ENCODE results near the gene SLC9A5. TPM values are rescaled to one million over a fixed set of nuclear protein-coding genes. Genes with fewer than 3 reads are reported as not detected.
A peak's percentile ranks its signal among the peaks of the same experiment; 100 is the strongest.

SLC9A5 gene
- total and polyA plus RNA-seq, 10 of the 15 experiments (the other 5 are each of a cell fraction or from before 2014, with no cell fraction given) = 0.26 to 5.7 (median 1.5) TPM

- DNase-seq (ENCODE audit: low read depth, low spot score) (no peak), ATAC-seq (no peak; the same call in 2 of the 3 replicates), FAIRE-seq (no peak)
- POLR2A ChIA-PET = interaction anchor here (0.5 kb wide), 1 partner anchor 301 kb away, joined by 5 read pairs; no protein-coding TSS in a partner anchor
- CTCF ChIA-PET = interaction anchor here (0.6 to 3.0 kb wide), 21 partner anchors 11 to 187 kb away, joined by 3 to 23 read pairs (median 3); partner anchors contain the start of genes FHOD1, KCTD19 and SLC9A5
- Histone ChIP-seq H3K9me3 (replicated peaks; ENCODE audit: control insufficient read depth, insufficient read depth, low read length) (no peaks in the 10 kb centered on the region), H3K9ac (ENCODE audit: control insufficient read depth, insufficient read depth, low read length) (peak overlapping the region; percentile 62), H3K36me3 (ENCODE audit: control insufficient read depth in 2 of 2, insufficient read depth in 2 of 2, low read length in 1 of 2) (no peaks in the 10 kb centered on the region; a peak in 1 of 4 replicates), H4K20me1 (ENCODE audit: control insufficient read depth, insufficient read depth) (no peaks in the 10 kb centered on the region), H2AFZ (ENCODE audit: control insufficient read depth, low read depth, low read length) (peak overlapping the region; percentile 69), H3K27ac (ENCODE audit: control insufficient read depth, insufficient read depth) (peak overlapping the region; percentile 6), H3K27me3 (replicated peaks in 1 of 2; ENCODE audit: control insufficient read depth in 2 of 2, insufficient read depth in 2 of 2, low read length in 1 of 2) (no peaks in the 10 kb centered on the region), H3K4me3 (peak overlapping the region; percentile 74), H3K79me2 (ENCODE audit: control insufficient read depth, insufficient read depth, low read length) (0 out of 2 replicates have a peak, but pooled peaks cover 2% of the 10 kb centered on the region), H3K4me1 (ENCODE audit: control insufficient read depth, insufficient read depth, low read length) (peaks cover 4% of the 10 kb centered on the region; the same call in 1 of the 2 replicates), H3K4me2 (ENCODE audit: control insufficient read depth, insufficient read depth) (peak overlapping the region; percentile 91)
- no TSS peak for BruUV-seq (replicated peaks)
- intact Hi-C loops (cut with micrococcal nuclease; ENCODE audit: unreplicated experiment) (loop anchor here (1.0 to 5.0 kb wide), 3 partner anchors 49 to 119 kb away; partner anchors contain the start of genes KCTD19 and LRRC36), in situ Hi-C loops (cut with MboI) (no loop called here)
- RAD21 ChIA-PET (ENCODE audit: unreplicated experiment) = interaction anchor here (0.6 to 2.3 kb wide), 9 partner anchors 18 to 123 kb away, joined by 3 to 9 read pairs (median 4); partner anchors contain the start of genes FHOD1 and TMEM208
- SMC1A ChIA-PET (ENCODE audit: uncharacterized antibody, unreplicated experiment) = interaction anchor here (1.3 to 3.6 kb wide), 5 partner anchors 13 to 61 kb away, joined by 4 to 16 read pairs (median 6); no protein-coding TSS in a partner anchor
- WGBS (ENCODE audit: insufficient coverage, insufficient replicate concordance, low lambda C conversion rate, missing lambda C conversion rate) = 22% methylated on average over 12 of the region's 13 CpGs
- TF ChIP-seq CREB1 (IDR thresholded peaks at IDR 0.05; ENCODE audit: low read depth) (no peak), NFYB (IDR thresholded peaks at IDR 0.05; ENCODE audit: insufficient read depth, low read depth, low read length) (no peak), EED (IDR thresholded peaks at IDR 0.05; ENCODE audit: low read depth) (no peak), RB1 (IDR thresholded peaks at IDR 0.05; ENCODE audit: borderline replicate concordance) (no peak), EP300 (IDR thresholded peaks at IDR 0.05; ENCODE audit: borderline replicate concordance in 1 of 2, control insufficient read depth in 1 of 2, low read depth in 2 of 2, low read length in 2 of 2) (no peak), USF1 (IDR thresholded peaks at IDR 0.05; ENCODE audit: borderline replicate concordance, extremely low read length, insufficient read depth, low read depth, low read length) (no peak), RELA (IDR thresholded peaks at IDR 0.05; ENCODE audit: borderline replicate concordance, partially characterized antibody) (no peak), ZNF687 (IDR thresholded peaks at IDR 0.05) (no peak), ZNF384 (IDR thresholded peaks at IDR 0.05; ENCODE audit: borderline replicate concordance, low read depth, low read length) (no peak), HDAC2 (IDR thresholded peaks at IDR 0.05) (no peak)
- TF ChIP-seq, protein P1, sequence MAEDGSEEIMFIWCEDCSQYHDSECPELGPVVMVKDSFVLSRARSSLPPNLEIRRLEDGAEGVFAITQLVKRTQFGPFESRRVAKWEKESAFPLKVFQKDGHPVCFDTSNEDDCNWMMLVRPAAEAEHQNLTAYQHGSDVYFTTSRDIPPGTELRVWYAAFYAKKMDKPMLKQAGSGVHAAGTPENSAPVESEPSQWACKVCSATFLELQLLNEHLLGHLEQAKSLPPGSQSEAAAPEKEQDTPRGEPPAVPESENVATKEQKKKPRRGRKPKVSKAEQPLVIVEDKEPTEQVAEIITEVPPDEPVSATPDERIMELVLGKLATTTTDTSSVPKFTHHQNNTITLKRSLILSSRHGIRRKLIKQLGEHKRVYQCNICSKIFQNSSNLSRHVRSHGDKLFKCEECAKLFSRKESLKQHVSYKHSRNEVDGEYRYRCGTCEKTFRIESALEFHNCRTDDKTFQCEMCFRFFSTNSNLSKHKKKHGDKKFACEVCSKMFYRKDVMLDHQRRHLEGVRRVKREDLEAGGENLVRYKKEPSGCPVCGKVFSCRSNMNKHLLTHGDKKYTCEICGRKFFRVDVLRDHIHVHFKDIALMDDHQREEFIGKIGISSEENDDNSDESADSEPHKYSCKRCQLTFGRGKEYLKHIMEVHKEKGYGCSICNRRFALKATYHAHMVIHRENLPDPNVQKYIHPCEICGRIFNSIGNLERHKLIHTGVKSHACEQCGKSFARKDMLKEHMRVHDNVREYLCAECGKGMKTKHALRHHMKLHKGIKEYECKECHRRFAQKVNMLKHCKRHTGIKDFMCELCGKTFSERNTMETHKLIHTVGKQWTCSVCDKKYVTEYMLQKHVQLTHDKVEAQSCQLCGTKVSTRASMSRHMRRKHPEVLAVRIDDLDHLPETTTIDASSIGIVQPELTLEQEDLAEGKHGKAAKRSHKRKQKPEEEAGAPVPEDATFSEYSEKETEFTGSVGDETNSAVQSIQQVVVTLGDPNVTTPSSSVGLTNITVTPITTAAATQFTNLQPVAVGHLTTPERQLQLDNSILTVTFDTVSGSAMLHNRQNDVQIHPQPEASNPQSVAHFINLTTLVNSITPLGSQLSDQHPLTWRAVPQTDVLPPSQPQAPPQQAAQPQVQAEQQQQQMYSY (CRISPR knock-in tag; IDR thresholded peaks at IDR 0.05) = no peak
Measured at GRCh38 chr16:67277999-67278772, 29.4 kb downstream of the SLC9A5 start.
